AG10803 (cell line): ENCODE results near the gene PDK1.

Experiments used
- DNase-seq: peaks from one replicate; pipeline ENCODE4 v3.0.0; 2010; ENCODE audit warnings: low read depth
- H3K4me3 ChIP-seq: 2 replicates; pipeline ENCODE4 v1.5.1; 2011; ENCODE audit warnings: mild to moderate bottlenecking, low read length, control low read depth
- CTCF ChIP-seq: conservative IDR thresholded peaks from 2 replicates; pipeline ENCODE4 v1.5.1; 2011; ENCODE audit warnings: mild to moderate bottlenecking, low read length, control low read depth, inconsistent platforms

PDK1 gene

GRCh38 chr2:172596776-172597175 lies 40.9 kb downstream of the PDK1 start:
- DNase-seq = no peak
- no peak overlapping the region for H3K4me3 ChIP-seq
- no peak for TF ChIP-seq CTCF

- H3K4me3 ChIP-seq = no peak overlapping the region
- no peak for DNase-seq
- no peak for TF ChIP-seq CTCF
Observed at GRCh38 chr2:172597176-172597842, 41.4 kb downstream of the PDK1 start.

GRCh38 chr2:172599947-172600346 lies 44.1 kb downstream of the PDK1 start:
- no peak overlapping the region for H3K4me3 ChIP-seq
- TF ChIP-seq CTCF = no peak
- DNase-seq = no peak

- no peak for TF ChIP-seq CTCF
- DNase-seq = no peak
- H3K4me3 ChIP-seq = no peak overlapping the region
Observed at GRCh38 chr2:172600557-172601008, 44.7 kb downstream of the PDK1 start.

- peak; percentile 77 for DNase-seq
- TF ChIP-seq CTCF = no peak
- no peak overlapping the region for H3K4me3 ChIP-seq
Observed at GRCh38 chr2:172606285-172606684, 50.4 kb downstream of the PDK1 start.

GRCh38 chr2:172607379-172607928 lies 51.6 kb downstream of the PDK1 start:
- DNase-seq = peak; percentile 26
- no peak for TF ChIP-seq CTCF
- no peak overlapping the region for H3K4me3 ChIP-seq

GRCh38 chr2:172609488-172609887 lies 53.6 kb downstream of the PDK1 start:
- no peak for DNase-seq
- H3K4me3 ChIP-seq = no peak overlapping the region
- TF ChIP-seq CTCF = no peak
